Midbrain (tissue), 1 donor: ENCODE data around the gene ATXN2.

Experiments used
- DNase-seq: peaks from one replicate; lab custom pipeline; 2025; lab: John Stamatoyannopoulos, UW

Gene ATXN2

DNA sequence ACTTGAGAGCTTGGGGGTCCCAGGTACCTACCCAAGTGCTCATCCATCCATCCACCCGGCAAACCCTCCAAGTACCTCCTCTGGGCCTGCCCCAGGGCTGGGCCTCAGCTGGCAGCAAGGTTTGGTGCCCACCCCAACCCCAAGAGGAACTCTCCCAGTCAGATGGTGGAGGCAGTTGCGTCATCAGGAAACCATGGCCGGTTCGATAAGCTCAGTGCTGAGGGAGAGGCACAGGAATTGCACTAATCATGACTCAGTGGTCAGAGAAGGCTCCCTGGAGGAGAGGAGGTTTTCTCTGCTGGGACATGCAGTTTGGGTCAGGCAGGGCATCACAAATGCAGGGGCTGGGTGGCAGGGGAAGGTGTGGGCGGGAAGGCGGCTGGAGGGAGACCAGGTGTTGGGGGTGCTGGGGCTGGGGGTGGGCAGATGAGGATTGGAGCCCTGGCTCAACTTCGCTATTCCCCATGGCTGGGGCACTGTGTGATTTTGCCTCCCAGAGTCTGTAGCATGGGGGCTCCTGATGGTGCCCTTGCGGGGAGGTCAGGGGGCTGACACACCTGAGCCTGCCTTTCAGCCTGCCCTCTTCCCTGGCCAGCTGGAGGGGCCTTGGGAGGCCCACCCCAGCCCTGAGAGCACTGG lies 161.2 kb downstream of the ATXN2 start:
- DNase-seq = no peak

DNA sequence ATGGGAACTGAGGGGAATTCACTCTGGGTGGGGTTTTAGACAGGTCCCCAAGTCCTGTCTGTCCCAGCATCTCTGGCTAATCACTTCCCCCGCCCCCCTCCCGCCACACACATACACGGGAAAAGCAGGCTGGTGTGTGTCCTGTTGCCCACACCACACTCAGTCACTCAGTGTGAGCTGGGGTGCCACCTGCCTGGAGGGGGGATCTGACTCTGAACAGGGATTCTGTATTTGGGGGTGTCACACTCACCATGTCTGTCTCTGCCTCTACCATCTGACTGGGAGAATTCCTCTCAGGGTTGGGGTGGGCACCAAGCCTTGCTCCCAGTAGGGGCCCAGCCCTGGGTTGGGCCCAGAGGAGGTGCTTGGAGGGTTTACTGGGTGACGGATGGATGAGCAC lies 162.3 kb downstream of the ATXN2 start:
- no peak for DNase-seq

GRCh38 chr12:111436266-111436665 lies 162.8 kb downstream of the ATXN2 start:
- DNase-seq = no peak

DNA sequence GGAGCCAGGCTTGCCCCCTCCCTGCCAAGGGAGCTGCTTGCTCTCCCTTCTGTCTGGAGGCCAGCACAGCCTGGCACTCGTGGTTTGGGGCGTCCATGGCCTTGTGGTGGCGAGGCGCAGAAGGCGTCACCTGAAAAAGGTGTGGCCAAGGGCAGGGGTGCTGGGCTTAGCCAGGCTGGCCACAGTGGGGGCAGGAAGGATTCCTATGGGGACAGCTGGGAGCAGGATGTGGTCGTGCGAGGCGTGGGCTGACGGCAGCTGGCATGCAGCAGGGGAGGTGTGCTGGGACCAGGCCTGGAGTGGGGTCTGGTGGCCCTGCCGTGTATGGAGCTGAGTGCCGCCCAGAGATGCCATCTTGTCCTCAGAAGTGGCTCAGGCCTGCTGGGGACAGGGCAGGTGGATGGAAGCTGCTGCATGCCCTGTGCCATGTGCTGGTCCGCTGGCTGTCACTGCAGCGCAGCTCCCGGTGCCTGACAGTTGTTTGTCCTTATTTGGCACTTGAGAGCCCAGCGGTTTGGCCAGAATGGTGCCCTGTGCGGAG lies 163.4 kb downstream of the ATXN2 start:
- no peak for DNase-seq

- no peak for DNase-seq
Measured at GRCh38 chr12:111434680-111435338, 164.3 kb downstream of the ATXN2 start.

DNA sequence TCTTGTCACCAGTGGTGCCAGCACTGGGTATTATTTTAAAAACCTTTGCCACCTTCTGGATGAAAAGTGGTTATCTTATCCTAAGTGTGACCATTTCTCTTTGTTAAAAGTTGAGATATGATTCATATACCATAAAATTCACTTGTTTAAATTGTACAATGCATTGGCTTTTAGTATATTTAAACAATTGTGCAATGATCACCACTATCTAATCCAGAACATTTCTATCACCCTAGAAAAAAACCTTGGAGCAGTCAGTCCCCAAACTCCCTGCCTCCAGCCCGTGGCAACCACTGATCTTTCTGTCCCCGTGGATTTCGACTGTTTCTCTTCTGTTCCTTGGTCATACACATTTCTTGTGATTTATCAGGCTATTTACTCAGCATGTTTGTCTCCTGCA lies 165.1 kb downstream of the ATXN2 start:
- DNase-seq = no peak

DNA sequence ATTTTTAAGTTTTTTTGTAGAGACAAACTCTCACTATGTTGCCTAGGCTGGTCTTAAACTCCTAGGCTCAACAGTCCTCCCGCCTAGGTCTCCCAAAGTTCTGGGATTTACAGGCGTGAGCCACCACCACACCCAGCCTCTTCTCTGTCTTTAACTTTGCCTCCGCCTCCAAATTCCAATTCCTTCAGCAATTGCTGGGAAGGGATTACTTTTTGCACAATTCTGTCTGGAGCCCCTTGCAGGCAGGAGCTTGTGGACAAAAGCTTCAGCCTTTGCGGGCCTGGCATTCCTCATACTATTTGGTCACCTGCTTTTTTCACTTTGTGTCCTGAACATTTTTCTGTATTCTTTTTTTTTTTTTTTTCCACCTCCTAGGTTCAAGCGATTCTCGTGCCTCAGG lies 167.3 kb downstream of the ATXN2 start:
- DNase-seq = no peak

DNA sequence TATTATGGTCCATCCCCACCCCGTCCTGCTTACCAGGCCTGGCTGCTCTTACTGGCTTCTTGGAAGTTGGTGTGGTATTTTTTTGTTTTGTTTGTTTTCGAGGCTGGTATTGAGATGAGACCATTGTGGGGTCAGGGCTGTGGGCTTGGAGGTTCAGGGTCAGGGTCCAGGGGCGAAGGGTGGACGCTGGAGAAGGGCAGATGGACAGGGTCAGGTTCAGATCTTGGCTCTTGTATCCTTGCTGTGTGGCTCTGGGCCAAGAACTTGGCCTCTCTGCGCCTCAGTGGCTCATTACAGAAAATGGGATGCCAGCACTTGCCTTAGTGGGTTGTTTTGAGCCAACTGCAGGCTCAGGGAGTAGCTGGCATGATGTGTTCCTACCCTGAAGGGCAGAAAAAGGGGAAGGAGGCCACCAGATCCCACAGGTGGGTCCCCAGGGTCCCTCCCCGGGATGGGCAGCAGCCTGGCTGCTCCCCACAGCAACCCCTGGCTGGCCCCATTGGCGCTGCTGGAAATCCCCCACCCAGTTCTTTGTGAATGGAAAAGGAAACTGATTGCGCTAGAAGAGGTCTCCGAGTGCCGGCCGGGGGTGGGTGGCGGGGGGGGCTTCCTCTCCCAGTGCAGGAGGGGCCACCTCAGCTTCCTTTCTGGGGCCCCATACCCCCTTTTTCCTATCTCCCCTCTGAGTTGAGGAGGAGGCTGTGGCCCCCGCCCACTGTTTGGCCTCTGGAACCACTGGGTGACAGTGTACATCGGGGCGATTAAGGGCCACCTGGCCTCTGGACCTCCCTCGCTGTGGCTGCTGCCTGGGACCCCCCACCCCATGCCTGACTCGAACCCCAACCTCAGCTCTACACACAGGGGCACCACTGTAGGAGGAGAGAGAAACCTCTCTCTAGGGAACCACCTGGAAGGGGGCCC lies 168.4 kb downstream of the ATXN2 start:
- no peak for DNase-seq

DNA sequence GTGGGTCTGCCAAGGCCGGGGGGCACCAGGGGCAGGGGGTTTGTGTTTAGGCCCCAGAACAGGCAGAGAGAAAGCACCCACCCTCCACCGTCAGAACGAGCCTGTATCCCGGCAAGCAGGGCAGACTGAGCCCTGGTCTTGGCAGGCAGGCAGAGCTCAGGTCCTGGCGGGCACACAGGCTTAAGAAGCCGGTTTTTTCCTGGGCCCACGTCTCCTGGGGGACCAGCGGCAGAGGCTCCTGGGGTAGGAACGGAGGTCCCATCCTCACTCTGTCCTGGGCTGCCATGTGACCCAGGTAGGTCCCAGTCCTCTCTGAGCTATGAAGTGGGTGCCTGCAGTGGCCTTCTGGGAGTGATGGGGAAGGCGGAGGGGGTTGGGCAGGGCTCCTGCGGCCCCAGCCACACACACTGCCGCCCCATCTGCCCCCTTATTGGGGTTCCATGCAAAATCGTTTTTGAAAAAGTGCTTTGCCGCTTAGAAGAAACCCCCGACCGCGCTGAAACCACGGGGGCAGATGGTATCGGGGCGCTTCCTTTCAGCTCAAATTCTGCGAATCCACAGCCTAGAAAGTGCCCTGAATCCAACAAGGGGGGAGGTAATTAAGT lies 169.2 kb downstream of the ATXN2 start:
- no peak for DNase-seq

GRCh38 chr12:111428728-111429175 lies 170.4 kb downstream of the ATXN2 start:
- no peak for DNase-seq

DNA sequence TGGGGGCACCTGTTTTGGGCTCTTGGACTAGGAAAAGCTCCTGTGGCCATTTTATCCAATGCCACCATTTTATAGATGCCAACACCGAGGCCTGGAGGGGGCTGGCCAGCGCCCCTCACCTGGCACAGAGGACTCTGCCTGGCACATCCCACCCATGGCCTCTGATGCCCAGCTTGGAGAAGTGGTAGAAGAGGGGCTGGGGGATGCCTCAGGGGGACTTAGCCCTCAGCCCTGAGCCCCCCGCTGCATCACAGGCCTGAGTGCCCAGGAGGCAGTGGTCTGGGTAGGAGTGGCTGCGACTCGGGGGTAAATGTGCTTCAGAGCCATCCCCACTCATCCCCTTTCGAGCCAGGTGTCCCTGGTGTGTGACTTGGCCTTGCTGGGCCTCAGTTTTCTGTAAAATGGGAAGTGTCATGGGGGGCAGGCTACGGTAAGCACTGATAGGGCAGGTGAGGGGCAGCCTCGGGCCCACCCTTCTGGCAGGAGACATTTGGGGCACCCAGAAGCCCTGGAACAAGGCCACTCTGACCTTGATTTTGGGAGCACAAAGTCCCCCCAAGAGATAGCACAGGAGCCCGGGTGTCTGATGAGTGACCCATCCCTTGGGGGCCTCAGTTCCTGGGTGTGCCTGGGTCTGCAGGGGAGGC lies 170.9 kb downstream of the ATXN2 start:
- DNase-seq = no peak

DNA sequence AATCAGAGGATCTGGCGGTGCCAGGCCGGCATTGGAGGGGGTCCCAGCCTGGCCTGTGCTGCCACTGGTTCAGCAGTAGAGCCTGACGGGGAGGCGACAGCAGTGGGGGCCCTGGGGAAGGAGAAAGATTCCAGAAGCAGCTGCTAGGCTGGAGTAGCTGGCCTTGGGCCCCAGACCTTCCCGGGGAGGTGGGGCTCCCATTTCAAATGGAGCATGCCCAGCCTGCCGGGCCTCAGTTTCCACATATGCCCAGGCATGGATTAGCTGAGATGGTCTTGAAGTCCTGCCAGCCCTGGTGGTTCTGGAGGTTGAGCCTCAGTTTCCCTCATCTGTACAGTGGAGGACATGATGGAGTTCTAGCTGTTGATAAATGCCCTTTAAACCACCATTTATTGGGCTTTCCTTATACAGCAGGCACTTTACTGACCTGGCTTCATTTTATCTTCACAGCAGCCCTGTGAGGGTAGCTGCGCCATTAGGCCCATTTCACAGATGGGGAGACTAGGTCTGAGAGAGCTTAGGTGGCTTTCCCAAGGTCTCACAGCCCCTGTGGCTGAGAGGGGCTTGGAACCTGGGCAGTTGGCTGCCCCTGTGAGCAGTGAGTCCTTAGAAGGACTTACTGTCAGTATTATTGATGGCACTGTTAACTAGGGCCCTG lies 171.6 kb downstream of the ATXN2 start:
- DNase-seq = no peak

DNA sequence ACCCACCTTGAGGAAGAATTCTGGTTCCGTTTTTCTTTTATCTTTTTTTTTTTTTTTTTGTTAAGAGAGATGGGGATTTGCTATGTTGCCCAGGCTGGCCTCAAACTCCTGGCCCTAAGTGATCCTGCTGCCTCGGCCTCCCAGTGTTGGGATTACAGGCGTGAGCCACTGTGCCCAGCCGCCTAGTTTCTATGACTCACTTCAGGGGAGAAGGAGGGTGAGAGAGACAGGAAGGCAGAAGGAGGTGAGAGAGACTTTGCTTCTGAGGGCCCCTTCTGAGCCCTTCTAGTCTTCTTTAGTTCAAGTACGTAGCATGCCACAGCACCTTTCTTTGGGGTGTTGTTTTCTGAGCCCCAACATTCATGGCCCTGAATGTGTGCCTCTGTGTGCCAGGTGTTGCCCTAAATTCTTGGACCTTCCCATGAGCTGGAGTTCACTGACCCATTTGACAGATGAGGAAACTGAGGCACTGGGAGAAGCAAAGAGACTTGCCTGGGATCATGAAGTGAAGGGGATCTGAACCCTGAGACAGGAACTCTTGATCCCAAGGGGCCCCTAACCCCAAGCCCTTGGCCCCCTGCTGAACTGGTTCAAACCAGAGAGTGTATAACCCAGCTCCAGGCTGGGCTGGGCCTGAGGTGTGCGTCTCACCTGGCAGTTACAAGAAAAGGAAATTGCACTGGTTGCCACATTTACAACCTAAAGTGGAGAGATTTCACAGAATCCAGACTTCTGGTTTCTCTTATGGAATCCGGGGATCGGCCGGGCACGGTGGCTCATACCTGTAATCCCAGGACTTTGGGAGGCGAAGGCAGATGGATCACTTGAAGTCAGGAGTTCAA lies 172.6 kb downstream of the ATXN2 start:
- no peak for DNase-seq

GRCh38 chr12:111425655-111426054 lies 173.5 kb downstream of the ATXN2 start:
- DNase-seq = no peak

DNA sequence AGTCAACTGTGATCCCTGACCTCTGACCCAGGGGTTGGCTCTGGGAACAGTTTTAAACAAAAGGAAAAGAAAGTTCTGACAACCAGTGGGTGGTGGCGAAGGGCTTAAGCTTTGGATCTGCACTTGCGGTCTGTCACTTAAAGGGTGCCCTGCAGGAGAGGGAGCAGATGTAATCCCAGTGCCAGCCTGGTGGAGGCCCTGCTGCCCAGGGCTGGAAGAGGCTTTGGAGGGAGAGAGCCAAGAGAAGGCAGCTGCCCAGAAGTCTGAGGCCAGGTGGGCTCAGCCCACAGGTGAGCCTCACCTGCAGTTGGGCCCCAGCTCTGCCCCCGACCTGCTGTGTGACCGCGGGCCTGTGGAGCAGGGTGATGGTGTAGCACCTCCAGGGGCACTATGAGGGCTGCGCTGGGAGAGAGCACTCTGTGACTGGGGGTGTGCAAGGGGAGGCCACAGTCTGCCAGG lies 174.3 kb downstream of the ATXN2 start:
- DNase-seq = no peak

DNA sequence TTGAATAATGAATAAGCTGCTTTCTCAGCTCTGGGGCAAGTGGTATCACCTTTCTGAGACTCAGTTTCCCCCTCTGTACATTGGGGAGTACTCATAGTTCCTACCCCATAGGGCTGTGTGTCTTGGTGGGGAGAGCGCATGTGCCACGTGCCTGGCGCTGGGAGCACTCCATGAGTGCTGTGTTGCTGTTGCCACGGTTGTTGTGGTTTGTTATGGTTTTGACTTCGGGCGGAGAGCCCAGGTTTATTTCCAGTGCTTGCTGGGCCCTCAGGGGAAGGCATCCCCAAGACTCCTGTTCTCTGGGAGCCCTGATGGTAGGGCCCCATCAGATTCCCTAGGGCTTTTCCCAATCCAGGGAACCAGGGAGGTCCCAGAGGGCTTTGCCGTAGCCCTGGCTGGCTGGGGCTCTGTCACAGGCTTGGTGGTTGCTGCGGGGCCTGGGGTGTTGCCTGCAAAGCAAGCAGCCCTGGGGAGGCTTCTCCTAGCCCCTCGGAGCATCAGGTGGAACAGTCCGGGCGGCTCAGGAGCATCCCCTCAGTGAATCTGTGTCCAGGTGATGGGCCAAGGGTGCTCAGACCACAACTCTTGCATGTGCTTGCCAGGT lies 174.8 kb downstream of the ATXN2 start:
- DNase-seq = no peak

GRCh38 chr12:111420494-111420893 lies 178.6 kb downstream of the ATXN2 start:
- DNase-seq = no peak

DNA sequence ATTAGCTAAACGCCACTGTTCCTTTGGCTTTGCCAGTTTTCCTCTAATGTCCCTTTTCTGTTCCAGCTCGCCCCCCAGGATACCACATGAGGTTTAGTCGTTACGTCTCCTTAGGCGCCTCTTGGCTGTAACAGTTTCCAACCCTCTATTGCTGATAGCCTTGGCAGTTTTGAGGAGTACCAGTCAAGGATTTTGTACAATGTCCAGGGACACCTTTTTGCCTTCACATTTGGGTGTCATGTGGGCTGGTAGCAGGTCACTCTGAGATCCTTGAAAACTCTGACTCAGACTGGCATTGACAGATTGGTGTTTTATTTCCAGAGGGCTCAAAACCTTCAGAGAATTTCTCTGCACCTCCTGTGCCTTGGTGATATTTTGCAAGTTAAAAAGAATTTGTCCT lies 179.3 kb downstream of the ATXN2 start:
- no peak for DNase-seq

DNA sequence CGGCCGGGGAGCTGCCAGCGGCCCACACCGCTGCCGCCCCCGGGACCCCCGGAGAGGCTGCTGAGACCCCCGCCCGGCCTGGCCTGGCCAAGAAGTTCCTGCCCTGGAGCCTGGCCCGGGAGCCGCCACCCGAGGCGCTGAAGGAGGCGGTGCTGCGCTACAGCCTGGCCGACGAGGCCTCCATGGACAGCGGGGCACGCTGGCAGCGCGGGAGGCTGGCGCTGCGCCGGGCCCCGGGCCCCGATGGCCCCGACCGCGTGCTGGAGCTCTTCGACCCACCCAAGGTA lies 180.6 kb downstream of the ATXN2 start:
- no peak for DNase-seq
